Endothelial cell (in vitro differentiated cells): ENCODE results near the gene PTPRN2. TPM values are rescaled to one million over a fixed set of nuclear protein-coding genes. Genes with fewer than 3 reads are reported as not detected.

ENCODE experiments used
- DNase-seq: peaks from one replicate; pipeline ENCODE4 v3.0.0; 2021; ENCODE audit warnings: low spot score
- H3K27ac Mint-ChIP-seq: one replicate; pipeline ENCODE4 v1.8.0; 2021; ENCODE audit warnings: mixed read lengths, inconsistent platforms; ENCODE audit not compliant: unreplicated experiment
- H3K27me3 Mint-ChIP-seq: one replicate; pipeline ENCODE4 v1.8.0; 2021; ENCODE audit warnings: mild to moderate bottlenecking, moderate library complexity, mixed read lengths, inconsistent platforms; ENCODE audit not compliant: unreplicated experiment
- H3K36me3 Mint-ChIP-seq: one replicate; pipeline ENCODE4 v1.8.0; 2021; ENCODE audit warnings: mild to moderate bottlenecking, low read depth, mixed read lengths, inconsistent platforms; ENCODE audit not compliant: unreplicated experiment
- H3K4me1 Mint-ChIP-seq: one replicate; pipeline ENCODE4 v1.8.0; 2021; ENCODE audit warnings: mild to moderate bottlenecking, mixed read lengths, inconsistent platforms; ENCODE audit not compliant: unreplicated experiment
- H3K4me3 Mint-ChIP-seq: one replicate; pipeline ENCODE4 v1.8.0; 2021; ENCODE audit warnings: mild to moderate bottlenecking, mixed read lengths, inconsistent platforms; ENCODE audit not compliant: unreplicated experiment
- H3K9me3 Mint-ChIP-seq: one replicate; pipeline ENCODE4 v1.8.0; 2021; ENCODE audit warnings: mixed read lengths, inconsistent platforms; ENCODE audit not compliant: unreplicated experiment
- total RNA-seq: library from RNA; stranded (reverse); fragmentation: NEBNext Ultra II Directional; extraction: Animal tissue kit (Norgen Biotek cat#: 25700); gene quantifications from one replicate; pipeline ENCODE4 v1.2.1, GENCODE V29; 2021; ENCODE audit not compliant: unreplicated experiment
- TF ChIP-seq, protein P1 (sequence below): fragments of 200-600 bp; sonication (generic); IDR thresholded peaks from one replicate; pipeline ENCODE4 v1.5.0; 2021; ENCODE audit warnings: antibody characterized with exemption; ENCODE audit not compliant: unreplicated experiment

The PTPRN2 gene
- total RNA-seq, 1 donor from 2014 or later = 0.18 TPM

- Mint-ChIP-seq H3K9me3 (peaks cover 38% of the 10 kb centered on the region), H3K4me1 (no peaks in the 10 kb centered on the region), H3K36me3 (peaks cover 21% of the 10 kb centered on the region), H3K27me3 (peaks cover 12% of the 10 kb centered on the region), H3K4me3 (no peak overlapping the region), H3K27ac (no peak overlapping the region)
- DNase-seq = no peak
- TF ChIP-seq, protein P1, sequence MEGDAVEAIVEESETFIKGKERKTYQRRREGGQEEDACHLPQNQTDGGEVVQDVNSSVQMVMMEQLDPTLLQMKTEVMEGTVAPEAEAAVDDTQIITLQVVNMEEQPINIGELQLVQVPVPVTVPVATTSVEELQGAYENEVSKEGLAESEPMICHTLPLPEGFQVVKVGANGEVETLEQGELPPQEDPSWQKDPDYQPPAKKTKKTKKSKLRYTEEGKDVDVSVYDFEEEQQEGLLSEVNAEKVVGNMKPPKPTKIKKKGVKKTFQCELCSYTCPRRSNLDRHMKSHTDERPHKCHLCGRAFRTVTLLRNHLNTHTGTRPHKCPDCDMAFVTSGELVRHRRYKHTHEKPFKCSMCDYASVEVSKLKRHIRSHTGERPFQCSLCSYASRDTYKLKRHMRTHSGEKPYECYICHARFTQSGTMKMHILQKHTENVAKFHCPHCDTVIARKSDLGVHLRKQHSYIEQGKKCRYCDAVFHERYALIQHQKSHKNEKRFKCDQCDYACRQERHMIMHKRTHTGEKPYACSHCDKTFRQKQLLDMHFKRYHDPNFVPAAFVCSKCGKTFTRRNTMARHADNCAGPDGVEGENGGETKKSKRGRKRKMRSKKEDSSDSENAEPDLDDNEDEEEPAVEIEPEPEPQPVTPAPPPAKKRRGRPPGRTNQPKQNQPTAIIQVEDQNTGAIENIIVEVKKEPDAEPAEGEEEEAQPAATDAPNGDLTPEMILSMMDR = no peak
These were observed 485.7 kb downstream of the PTPRN2 start for GRCh38 chr7:158101821-158102450.

DNA sequence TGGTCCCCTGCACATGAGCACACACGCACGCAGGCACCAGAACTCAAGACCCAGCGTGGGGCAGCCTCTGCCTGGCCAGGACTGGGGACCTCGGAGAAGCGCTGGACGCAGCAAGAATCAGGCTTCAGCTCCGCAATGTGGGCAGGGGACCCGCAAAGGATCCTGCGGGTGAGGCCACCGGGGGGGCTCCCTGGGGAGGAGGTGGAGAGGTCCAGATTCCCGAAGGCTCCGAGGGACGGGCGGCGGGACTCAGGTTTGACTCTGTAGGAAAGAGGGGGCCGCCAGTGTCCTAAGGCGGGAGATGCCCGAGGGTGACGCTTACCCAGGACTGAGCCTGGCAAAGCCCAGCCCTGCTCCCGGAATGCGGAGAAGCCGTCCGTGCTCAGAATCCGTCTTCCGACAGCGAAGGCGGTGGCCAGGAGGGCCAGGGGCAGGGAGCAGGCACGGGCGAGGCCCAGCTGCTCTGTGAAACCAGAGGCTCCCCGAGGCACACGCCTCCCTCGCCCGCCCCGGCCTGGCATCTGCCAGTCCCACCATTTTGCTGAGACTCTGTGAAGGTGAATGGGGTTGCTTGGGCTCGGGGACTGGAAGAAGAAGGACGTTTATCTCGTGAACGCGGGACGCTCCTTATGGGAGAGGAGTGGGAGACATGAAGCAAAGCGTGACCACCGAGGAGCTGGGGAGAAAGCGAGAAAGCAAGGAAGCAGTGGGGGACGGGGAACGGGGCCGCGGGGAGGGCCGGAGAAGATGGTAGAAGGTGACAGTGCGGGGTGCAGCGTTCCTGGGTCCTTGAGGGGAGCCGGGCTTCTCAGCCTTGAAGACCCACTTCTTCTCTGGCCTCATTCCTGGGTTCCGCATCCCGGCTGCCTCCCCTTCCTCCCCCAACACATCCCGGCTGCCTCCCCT lies 489.2 kb downstream of the PTPRN2 start:
- peaks cover 21% of the 10 kb centered on the region for H3K36me3 Mint-ChIP-seq
- H3K27me3 Mint-ChIP-seq = peaks cover 12% of the 10 kb centered on the region
- H3K9me3 Mint-ChIP-seq = peaks cover 58% of the 10 kb centered on the region
- TF ChIP-seq, protein P1 = no peak
- H3K27ac Mint-ChIP-seq = no peak overlapping the region
- no peaks in the 10 kb centered on the region for H3K4me1 Mint-ChIP-seq
- H3K4me3 Mint-ChIP-seq = no peak overlapping the region
- DNase-seq = no peak

- no peak for DNase-seq
- Mint-ChIP-seq H3K27me3 (peaks cover 12% of the 10 kb centered on the region), H3K9me3 (peaks cover 62% of the 10 kb centered on the region), H3K36me3 (peaks cover 23% of the 10 kb centered on the region), H3K4me1 (no peaks in the 10 kb centered on the region), H3K4me3 (no peak overlapping the region), H3K27ac (no peak overlapping the region)
- TF ChIP-seq, protein P1 = no peak
These were observed 490.0 kb downstream of the PTPRN2 start for GRCh38 chr7:158097453-158098124.

GRCh38 chr7:158097106-158097452 lies 490.5 kb downstream of the PTPRN2 start:
- Mint-ChIP-seq H3K4me1 (no peaks in the 10 kb centered on the region), H3K36me3 (peaks cover 23% of the 10 kb centered on the region), H3K27ac (no peak overlapping the region), H3K4me3 (no peak overlapping the region), H3K9me3 (peaks cover 57% of the 10 kb centered on the region), H3K27me3 (peaks cover 9% of the 10 kb centered on the region)
- DNase-seq = no peak
- TF ChIP-seq, protein P1 = no peak
